Endometrial microvascular endothelial cells (primary cell): ENCODE results near the gene PTK7. TPM values are rescaled to one million over a fixed set of nuclear protein-coding genes. Genes with fewer than 3 reads are reported as not detected.
"Not testable (repeated sequence)": the region's sequence is repeated elsewhere in the genome, so short reads cannot be mapped to it uniquely, and the experiment has no call there.

Source experiments
- in situ Hi-C: cut with HindIII; loops from 2 replicates; pipeline ENCODE4 v1.10.0; 2017; ENCODE audit warnings: low sequenced_read_pairs, low pct_unique_long_range_greater_than_20kb; ENCODE audit errors: inconsistent ontology term
- total RNA-seq: library from RNA; depleted of rRNA; stranded (reverse); fragments of >200 nt; gene quantifications from one replicate; pipeline ENCODE4 v1.2.3, GENCODE V29; 2015; ENCODE audit errors: inconsistent ontology term

PTK7 gene
- 43.1 TPM for total RNA-seq

- in situ Hi-C loops, result no loop called here
Measured at GRCh38 chr6:43075670-43076463, at the start of gene PTK7. TSS of gene PTK7 (plus strand) at chr6:43076314. CDS start at chr6:43076489, 175 bp downstream.

DNA sequence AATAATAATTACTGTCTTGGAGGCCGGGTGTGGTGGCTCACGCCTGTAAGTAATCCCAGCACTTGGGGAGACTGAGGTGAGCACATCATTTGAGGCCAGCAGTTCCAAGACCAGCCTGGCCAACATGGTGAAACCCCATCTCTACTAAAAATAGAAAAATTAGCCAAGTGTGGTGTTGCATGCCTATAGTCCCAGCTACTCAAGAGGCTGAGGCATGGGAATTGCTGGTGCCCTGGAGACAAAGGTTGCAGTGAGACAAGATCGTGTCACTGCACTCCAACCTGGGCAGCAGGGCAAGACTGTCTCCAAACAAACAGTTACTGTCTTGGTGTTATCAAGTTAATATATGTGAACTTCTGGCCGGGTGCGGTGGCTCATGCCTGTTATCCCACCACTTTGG is 49.7 kb upstream of the PTK7 start:
- in situ Hi-C loops, result no loop called here

- in situ Hi-C loops, result no loop called here
Measured at GRCh38 chr6:43029120-43029519, 47.0 kb upstream of the PTK7 start.

- in situ Hi-C loops, result no loop called here
Measured at GRCh38 chr6:43032326-43032725, 43.8 kb upstream of the PTK7 start.

GRCh38 chr6:43033496-43034189 is 42.5 kb upstream of the PTK7 start:
- in situ Hi-C loops, result no loop called here

GRCh38 chr6:43034190-43034525 is 42.0 kb upstream of the PTK7 start:
- in situ Hi-C loops, result no loop called here

DNA sequence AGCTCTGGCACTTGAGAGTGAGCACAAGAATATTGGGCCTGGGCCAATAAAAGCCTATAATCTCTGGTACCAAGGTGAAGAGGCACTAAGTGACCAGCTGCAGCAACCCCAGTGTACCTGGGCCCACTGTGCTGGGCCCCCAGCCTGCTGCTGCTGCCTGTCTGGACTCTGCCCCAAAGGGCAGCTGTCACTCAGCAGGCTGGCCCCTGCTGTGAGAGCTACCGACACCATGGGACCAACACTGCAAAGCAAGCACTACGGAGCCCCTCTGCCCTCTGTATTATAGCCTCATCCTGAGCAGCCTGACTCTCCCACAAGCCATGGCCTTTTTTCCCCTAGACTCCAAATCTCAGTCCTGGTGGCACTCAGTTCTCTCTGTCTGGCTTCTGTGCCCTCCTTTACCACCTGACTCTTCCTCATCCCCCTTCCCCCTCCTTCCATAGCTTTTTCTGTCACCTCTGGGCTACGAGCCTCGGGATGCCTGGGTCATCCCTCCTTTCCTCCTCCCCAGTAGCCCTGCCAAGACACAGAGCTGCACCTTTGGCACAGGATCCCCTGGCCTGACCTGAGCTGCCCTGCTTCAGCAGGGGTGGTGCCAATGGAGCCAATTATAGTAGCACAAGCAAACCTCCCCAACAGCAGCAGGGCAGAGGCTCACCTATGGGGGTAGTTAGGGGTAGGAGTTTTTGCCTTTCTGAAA is 40.5 kb upstream of the PTK7 start:
- in situ Hi-C loops, result no loop called here

DNA sequence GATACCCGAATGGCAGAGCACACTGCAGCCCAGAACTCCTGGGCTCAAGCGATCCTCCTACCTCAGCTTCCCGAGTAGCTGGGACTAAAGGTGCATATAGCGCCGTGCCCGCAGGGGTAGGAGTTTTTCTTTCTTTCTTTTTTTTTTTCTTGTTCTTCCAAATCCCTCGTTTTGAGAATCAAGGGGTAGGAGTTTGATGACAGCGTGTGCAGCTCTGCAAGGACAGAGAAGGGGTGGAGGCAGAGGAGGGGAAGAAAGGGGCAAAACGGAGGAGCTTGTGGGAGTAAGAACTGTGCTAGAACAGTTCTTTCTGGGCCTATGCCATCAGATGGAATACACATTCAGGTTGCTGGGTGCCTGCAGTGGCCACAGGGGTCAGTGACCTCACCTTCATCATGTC is 39.4 kb upstream of the PTK7 start:
- in situ Hi-C loops, result no loop called here

- in situ Hi-C loops, result no loop called here
Measured at GRCh38 chr6:43037197-43037596, 38.9 kb upstream of the PTK7 start.

DNA sequence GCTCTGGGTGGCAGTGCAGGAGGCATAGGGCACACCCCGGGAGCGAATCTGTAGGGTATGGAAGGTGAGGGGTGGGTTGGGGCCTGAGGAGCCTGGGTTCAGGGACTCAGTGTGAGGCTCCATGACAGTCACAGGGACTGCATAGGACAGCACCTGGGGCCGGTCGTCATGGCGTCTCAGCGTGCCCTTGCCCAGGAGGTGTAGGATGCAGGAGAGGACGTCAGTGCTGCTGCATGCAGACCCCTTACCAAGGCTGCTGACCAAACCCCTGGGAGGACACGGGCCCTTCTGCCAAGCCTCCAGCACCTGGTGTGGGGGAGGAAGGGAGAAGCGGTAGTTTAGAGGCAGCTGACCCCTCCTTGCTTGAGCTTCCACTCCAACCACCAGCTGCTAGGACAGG is 38.4 kb upstream of the PTK7 start:
- in situ Hi-C loops, result no loop called here

DNA sequence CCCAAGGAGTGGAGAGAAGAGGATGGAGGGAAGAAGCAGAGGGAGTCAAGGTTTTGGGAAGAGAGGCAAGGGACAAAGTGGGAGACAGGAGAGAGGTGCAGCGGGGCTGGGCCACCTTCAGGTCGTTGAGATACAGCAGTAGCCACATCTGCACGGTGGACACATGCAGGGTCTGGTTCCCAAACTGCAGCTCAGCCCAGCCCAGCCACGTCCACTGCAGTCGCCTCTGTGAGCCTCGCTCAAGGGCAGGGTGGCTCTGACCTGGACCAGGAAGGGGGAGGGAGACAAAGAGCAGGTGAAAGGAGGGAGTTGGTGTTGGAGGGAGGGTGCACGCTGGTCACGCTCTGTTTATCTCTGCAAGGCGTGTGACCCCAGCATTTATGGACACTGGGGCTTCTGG is 37.4 kb upstream of the PTK7 start:
- in situ Hi-C loops, result no loop called here

DNA sequence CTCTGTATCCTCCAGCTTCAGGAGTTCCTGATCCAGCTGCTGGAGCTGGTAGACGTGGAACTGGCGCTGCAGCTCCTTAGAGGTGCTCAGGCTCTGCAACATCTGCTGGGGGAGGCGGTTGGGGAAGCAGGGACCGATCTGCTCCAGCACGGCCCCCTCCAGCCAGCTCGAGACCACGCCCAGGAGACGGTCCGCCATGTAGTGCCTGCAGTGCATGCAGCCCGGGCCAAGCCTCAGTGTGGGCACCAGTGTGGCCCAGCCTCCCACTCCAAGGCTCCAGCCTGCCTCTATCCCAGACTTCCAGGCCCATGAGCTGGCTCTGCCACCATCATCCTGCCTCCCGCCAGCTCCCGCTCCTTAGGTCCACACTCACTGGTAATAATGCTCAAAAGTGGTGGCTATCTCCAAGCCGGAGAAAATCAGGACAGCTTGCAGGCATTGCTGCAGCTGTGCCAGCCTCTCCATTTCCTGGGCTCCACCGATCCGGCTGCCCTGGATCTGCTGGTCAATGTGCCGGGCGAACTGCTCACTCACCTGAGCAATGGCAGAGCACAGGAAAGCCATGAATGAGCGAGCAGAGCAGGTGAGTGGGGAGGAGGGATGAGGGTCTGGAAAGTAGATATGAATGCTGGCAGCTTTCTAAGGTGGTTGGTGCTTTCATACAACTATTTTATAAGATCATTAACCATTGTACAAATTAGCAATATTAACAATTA is 35.4 kb upstream of the PTK7 start:
- in situ Hi-C loops, result no loop called here

DNA sequence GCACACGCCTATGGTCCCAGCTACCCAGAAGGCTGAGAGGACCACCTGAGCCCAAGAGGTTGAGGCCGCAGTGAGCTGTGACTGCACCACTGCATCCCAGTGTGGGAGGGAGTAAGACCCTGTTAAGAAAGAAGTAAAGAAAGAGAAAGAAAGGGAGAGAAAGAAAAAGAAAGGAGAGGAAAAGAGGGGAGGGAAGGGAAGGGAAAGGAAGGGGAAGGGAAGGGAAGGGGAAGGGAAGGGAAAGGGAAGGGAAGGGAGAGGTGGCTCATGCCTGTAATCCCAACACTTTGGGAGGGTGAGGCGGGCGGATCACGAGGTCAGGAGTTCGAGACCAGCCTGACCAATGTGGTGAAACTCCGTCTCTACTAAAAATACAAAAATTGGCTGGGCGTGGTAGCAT is 34.6 kb upstream of the PTK7 start:
- in situ Hi-C loops, result not testable (repeated sequence)

GRCh38 chr6:43043310-43043709 is 32.8 kb upstream of the PTK7 start:
- in situ Hi-C loops, result no loop called here

GRCh38 chr6:43045371-43045930 is 30.7 kb upstream of the PTK7 start:
- in situ Hi-C loops, result no loop called here

- in situ Hi-C loops, result no loop called here
Measured at GRCh38 chr6:43047998-43048397, 28.1 kb upstream of the PTK7 start.

DNA sequence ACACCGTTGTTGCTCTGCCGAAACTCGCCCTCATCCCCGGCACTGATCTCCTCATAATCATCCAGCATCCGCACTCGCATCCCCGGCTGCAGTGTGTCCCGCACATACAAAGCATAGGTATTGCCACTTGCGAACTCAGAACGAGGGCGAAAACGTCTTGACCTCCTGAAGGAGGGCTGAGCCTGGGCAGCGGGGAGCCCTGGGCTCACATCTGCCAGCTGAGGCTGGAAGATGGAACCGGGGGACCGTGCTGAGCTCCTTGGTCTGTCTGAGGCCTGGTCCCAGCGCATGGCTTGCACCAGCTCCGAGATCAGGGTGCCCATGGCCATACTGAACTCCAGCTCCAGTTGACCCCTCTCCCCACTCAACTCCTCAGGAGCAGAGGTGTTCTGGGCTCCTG is 25.1 kb upstream of the PTK7 start:
- in situ Hi-C loops, result no loop called here

DNA sequence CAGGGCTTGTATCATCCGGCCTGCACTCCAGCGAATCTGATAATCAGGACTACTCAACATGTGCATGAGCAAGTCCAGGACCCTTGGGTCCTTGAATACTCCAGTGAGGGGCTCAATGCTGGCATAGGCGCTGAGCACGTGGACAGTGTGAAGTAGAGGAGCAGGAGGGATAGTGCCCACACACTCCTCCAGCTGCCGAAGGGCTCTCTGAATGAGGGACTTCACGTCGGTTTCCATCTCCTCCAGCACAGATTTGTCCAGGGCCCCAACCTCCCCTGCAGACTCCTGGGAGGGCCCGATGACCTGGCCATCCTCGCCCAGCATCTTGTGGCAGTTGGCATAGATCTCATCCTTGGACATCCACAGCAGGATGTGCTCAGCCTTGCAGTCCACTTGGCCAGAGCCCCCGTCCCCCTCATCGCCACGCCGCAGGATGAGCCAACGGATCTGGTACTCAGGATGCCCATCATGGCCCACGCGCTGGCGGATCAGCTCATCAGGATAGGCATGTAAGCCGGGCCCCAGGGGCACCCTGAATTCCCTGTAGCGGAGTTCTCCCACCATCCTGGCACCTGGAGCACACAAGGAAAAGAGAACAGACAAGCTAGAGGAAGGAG is 23.8 kb upstream of the PTK7 start:
- in situ Hi-C loops, result no loop called here
